GM13977 (cell line): ENCODE results near the gene TNIP3.
"Not testable (repeated sequence)": the region's sequence is repeated elsewhere in the genome, so short reads cannot be mapped to it uniquely, and the experiment has no call there.

Source experiments
- DNase-seq: peaks from one replicate; pipeline ENCODE4 v3.0.0; 2012; ENCODE audit warnings: low spot score
- in situ Hi-C: fragments of 300-500 bp; cut with MboI; formaldehyde crosslinking; loops from one replicate; pipeline ENCODE4 v1.12.0; 2022; ENCODE audit warnings: low sequenced_read_pairs, low pct_unique_long_range_greater_than_20kb, mixed read lengths, inconsistent platforms; ENCODE audit not compliant: unreplicated experiment
- TF ChIP-seq, protein P1 (sequence below): IDR thresholded peaks from 2 replicates; pipeline ENCODE4 v1.5.1; 2012; ENCODE audit warnings: mild to moderate bottlenecking, control low read depth; ENCODE audit not compliant: insufficient read depth; ENCODE audit errors: extremely low read depth, missing control alignments

The TNIP3 gene

GRCh38 chr4:121164291-121164690 lies at the start of gene TNIP3:
Gene TNIP3, minus strand, starts transcription at chr4:121164321. Its CDS starts 196 bp downstream, at chr4:121164125.
- in situ Hi-C loops = no loop called here
- DNase-seq = no peak
- TF ChIP-seq, protein P1, sequence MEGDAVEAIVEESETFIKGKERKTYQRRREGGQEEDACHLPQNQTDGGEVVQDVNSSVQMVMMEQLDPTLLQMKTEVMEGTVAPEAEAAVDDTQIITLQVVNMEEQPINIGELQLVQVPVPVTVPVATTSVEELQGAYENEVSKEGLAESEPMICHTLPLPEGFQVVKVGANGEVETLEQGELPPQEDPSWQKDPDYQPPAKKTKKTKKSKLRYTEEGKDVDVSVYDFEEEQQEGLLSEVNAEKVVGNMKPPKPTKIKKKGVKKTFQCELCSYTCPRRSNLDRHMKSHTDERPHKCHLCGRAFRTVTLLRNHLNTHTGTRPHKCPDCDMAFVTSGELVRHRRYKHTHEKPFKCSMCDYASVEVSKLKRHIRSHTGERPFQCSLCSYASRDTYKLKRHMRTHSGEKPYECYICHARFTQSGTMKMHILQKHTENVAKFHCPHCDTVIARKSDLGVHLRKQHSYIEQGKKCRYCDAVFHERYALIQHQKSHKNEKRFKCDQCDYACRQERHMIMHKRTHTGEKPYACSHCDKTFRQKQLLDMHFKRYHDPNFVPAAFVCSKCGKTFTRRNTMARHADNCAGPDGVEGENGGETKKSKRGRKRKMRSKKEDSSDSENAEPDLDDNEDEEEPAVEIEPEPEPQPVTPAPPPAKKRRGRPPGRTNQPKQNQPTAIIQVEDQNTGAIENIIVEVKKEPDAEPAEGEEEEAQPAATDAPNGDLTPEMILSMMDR = no peak

GRCh38 chr4:121212806-121213205 lies 48.7 kb upstream of the TNIP3 start:
- no peak for DNase-seq
- in situ Hi-C loops = no loop called here
- TF ChIP-seq, protein P1 = no peak

- no peak for DNase-seq
- TF ChIP-seq, protein P1 = no peak
- in situ Hi-C loops = no loop called here
Measured at GRCh38 chr4:121209171-121209570, 45.0 kb upstream of the TNIP3 start.

DNA sequence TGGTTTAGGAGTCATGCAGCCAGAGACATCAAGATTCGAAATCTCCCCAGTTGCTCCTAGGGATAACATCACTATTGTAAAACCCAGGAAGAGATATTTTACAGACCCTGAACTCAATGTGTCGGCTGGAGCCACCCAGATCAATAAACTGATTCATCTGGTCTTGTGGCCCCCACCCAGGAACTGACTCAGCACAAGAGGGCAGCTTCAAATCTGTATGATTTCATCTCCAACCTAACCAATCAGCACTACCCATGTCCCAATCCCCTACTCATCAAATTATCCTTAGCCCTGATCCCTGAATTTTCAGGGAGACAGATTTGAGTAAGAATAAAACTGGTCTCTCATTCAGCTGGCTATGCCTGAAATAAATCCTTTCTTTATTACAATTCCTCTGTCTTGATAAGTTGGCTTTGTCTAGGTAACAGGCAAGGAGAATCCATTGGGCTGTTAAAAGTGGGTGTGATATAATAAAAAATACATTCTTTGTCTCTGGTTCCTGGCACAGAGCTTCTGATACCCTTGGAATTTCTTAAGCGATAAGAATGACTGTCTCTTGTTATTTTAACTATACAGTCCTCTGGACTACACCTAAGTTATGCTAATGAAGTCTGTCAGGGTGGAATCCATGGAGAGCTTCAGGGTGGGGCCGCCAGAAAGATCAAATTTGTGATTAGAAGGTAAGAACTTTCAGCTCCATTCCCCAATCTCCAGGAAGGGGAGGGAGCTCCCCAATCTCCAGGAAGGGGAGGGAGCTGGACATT lies 44.3 kb upstream of the TNIP3 start:
- TF ChIP-seq, protein P1 = no peak
- DNase-seq = no peak
- in situ Hi-C loops = no loop called here

GRCh38 chr4:121205777-121206176 lies 41.7 kb upstream of the TNIP3 start:
- DNase-seq, in situ Hi-C loops: not testable (repeated sequence)

GRCh38 chr4:121200795-121201472 lies 36.8 kb upstream of the TNIP3 start:
- DNase-seq = peak; percentile 12
- TF ChIP-seq, protein P1 = no peak
- in situ Hi-C loops = no loop called here

DNA sequence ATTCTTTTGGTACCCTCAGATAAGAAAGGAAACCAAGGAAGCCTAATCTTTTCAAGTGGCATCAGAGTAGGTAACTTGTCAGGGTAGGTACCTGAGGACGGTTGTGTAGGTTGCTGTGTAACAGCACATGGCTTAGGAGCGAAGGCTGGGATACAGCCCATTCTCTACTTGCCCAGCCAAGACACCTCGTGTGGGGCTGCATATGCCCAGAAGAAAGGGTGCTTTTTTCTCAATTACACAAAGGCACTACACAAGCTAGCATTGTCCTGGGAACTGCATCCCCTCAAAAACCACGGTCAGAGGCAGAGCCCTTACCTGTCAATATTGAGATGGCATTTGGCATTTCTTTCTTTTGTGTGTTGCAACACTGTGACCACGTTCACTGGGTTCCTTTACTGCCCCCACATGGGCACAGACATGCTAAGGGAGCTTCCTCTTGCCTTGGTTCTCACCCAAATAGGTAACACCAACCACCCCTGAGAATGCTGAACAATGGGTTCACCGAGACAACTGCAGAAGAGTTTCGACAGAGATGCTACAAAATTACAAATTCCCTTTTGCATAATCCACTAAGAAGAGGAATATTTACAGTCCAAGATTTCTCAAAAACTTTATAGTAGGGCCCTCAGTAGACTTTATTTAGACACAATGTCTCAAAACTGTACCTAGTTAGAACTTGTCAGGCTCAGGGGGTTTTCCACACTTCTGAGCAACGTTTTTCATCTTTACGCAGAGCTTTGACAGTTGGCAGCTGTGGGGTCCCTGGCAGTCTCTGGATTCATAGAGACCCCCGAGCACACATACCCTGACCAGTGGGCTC lies 35.8 kb upstream of the TNIP3 start:
- in situ Hi-C loops = loop anchor here (10.0 kb wide), 1 partner anchor 55 kb away; no protein-coding TSS in a partner anchor
- peak; percentile 30 for DNase-seq
- TF ChIP-seq, protein P1 = peak; percentile 34
